GM12801 (cell line): Measurements from ENCODE around the gene C10orf90.

Experiments used
- TF ChIP-seq, protein P1 (sequence below): IDR thresholded peaks from one replicate; pipeline ENCODE4 v1.5.1; 2011; ENCODE audit warnings: control low read depth; ENCODE audit not compliant: insufficient read length; ENCODE audit errors: extremely low read depth

The C10orf90 gene

DNA sequence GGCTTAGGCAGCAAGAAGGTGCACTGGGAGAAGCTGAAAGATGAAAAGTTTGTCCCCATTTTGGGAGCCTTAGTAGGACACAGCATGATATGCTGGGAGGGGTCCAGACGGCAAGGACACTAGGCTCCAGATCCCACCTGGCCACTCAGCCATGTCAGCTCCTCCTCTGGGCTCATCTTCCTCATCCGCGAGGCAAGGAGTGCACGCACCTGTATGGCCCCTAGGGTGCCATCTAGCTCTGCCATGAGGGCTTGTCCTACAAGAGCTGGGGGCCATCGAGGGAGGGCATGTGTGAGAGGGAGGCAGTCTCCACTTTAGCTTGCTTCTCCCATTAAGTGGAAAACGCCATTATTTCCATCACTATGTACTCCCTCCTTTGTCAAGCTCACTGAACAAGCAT is 146.0 kb downstream of the C10orf90 start:
- TF ChIP-seq, protein P1, sequence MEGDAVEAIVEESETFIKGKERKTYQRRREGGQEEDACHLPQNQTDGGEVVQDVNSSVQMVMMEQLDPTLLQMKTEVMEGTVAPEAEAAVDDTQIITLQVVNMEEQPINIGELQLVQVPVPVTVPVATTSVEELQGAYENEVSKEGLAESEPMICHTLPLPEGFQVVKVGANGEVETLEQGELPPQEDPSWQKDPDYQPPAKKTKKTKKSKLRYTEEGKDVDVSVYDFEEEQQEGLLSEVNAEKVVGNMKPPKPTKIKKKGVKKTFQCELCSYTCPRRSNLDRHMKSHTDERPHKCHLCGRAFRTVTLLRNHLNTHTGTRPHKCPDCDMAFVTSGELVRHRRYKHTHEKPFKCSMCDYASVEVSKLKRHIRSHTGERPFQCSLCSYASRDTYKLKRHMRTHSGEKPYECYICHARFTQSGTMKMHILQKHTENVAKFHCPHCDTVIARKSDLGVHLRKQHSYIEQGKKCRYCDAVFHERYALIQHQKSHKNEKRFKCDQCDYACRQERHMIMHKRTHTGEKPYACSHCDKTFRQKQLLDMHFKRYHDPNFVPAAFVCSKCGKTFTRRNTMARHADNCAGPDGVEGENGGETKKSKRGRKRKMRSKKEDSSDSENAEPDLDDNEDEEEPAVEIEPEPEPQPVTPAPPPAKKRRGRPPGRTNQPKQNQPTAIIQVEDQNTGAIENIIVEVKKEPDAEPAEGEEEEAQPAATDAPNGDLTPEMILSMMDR = no peak

DNA sequence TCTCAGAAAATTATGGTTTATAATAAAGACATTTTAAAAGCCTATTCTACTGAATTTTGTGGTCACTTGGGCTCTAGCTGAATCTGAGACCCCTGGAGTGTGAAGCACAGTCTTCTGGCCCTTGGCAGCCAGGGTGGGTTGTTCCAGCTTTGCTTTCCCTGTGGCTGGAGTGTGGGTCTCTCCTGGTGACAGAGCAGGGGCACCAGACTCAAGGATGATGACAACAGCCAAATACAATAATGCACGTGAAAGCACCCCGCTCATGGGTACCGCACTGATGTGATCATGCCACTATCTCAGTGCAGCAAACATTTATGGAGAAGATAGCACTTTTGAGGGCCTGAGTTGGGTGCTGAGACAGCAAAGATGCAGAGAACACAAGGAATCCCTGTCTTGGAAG is 147.4 kb downstream of the C10orf90 start:
- TF ChIP-seq, protein P1 = no peak

DNA sequence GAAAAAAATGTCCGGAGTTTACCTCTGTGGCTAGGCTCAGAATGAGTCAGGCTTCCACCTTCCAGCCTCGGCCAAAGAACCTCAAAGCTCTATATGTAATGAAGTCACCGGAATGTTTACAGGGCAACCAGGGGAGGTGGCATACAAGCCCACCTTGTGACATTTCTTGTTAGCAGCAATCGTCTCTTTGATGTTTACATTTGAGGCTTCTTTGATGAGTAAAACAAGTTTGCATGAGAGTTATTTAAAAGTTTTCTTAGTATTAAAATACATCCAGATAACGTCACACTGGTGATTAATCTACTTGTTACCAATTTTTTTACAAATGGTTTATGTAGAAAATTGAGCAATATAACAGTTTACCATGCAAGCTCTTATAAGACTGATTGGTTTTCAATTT is 149.1 kb downstream of the C10orf90 start:
- TF ChIP-seq, protein P1 = no peak

DNA sequence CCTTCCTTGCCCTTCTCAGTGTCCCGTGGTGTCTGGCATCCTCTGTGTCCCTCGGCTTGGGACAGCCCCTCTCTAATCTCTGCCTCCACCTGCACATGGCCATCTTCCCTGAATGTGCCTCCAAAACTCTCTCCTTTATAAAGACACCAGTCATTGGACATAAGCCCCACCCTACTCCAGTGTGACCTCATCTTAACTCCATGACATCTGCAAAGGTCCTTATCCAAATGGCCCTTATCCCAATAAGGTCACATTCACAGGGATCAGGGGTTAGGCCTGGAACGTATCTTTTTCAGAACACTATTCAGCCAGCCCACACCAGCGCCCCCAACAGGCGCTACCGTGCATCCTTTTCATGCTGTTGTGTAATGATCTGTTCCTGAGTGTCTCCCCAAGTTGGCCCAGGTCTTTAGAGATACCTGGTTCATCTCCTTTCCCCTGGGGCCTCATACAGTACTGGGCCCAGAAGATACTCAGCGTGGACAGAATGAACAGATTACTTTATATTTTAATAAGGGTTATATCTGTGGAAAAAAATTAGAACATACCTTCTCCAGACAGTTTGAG is 149.7 kb downstream of the C10orf90 start:
- TF ChIP-seq, protein P1 = no peak

DNA sequence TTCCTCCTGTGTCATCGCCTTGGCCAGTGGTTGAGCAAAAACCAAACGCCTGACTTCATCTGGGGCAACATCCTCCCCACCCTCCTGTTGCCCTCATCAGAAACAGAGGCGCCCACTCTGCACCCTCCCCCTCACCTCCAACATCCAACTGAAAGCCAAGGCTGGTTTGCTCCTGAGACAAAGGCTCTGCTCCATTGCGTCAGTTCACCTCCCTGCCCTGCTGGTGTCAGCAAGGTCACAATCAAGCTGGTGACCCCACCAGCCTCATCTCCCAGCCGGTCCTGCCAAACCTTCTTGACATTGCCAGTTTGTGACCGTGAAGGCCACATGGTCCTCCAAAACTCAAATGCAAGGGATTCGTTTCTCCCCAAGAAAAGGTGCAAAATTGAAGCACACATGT is 150.5 kb downstream of the C10orf90 start:
- TF ChIP-seq, protein P1 = no peak

DNA sequence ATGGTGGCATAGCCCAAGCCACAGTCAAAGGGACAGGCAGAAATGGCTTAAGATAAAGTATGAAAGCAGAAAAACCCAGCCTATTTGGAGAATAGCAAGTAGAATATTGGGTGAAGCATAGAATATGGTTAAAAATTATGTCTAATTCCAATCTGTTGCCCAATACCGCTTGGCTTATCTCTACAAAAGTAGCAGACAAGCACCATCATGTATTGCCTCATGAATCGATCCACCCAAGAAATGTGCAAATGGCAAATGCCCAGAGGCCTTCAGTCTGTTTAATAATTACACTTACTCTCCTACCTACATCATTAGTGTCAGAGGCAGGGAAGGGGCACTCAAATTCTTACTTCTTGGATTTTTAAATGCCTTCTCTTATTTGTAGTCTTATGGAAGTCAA is 151.3 kb downstream of the C10orf90 start:
- TF ChIP-seq, protein P1 = no peak

DNA sequence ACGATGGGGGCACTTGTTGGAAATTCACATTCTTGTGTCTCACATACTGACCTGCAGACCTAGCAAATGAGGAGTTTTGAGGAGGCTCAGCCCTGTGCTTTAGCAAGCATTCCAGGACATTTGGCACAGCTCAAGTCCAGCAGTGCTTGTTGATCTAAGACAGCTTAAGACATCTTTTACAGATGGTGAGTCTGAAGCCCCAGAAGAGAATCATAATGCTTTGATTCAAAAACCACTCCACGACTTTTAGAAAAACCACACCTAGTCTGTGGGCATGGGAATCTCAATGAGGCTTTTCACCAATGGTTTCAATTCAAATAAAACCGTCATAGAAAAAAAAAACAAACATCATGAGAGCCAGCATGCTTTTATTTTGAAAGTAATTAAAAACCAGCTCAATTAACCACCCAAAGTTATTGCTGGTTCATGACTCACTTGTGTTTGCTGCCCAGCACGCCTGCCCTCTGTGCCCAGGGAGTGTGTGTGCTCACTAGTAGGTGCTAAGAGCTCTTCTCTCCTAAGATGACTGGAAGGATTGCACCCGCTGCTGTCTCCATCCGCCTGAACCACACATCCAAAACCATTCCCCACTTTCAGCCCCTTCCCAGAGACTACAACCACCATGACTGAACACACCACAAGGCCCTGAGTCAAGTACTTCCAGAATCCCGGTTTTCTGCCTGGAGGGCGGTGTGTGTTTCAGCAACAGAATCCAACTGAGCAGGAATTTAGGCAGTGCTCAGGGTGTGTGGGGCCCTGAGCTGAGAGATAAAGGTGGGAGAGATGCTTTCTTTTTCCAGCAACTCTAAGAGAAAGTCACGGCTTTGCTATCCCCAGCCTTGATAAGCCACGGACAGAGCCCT is 152.0 kb downstream of the C10orf90 start:
- TF ChIP-seq, protein P1 = no peak
